Lower leg skin (tissue), 3 donors: ENCODE results near the gene PTGS1.

ENCODE experiments used
- POLR2A ChIP-seq, 2 donors: fragments of 450-650 bp; IDR thresholded peaks; one replicate each; pipeline ENCODE4 v1.6.1; 2016 to 2017; ENCODE audit warnings: antibody characterized with exemption in 2 of 2, mild to moderate bottlenecking in 1 of 2, moderate library complexity in 1 of 2
- TF ChIP-seq, protein P1 (sequence below), 3 donors: fragments of 450-650 bp; IDR thresholded peaks; one replicate each; pipeline ENCODE4 v1.5.1; 2016; ENCODE audit warnings: antibody characterized with exemption in 3 of 3, mild to moderate bottlenecking in 3 of 3, moderate library complexity in 2 of 3

DNA sequence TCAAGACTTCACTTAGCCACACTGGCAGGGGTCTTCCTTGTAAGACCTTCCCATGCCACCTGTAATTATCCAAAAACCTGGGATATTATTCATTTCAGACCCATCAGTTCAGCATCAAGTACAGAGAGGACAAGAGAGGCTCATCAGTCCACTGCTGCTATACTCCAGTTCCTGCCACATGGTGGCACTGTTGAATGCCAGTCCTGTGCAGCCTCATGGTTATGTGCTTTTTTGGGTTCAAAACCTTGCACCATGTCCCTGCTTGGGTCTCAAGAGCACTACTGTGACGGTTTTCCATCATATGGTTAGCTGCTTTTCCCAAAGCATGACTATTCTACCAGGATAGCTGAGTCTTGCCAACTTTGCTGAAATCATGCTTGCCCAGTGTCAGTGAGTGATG is 8.5 kb downstream of the PTGS1 start:
- no peak for TF ChIP-seq POLR2A (IDR thresholded peaks at IDR 0.05)
- TF ChIP-seq, protein P1, sequence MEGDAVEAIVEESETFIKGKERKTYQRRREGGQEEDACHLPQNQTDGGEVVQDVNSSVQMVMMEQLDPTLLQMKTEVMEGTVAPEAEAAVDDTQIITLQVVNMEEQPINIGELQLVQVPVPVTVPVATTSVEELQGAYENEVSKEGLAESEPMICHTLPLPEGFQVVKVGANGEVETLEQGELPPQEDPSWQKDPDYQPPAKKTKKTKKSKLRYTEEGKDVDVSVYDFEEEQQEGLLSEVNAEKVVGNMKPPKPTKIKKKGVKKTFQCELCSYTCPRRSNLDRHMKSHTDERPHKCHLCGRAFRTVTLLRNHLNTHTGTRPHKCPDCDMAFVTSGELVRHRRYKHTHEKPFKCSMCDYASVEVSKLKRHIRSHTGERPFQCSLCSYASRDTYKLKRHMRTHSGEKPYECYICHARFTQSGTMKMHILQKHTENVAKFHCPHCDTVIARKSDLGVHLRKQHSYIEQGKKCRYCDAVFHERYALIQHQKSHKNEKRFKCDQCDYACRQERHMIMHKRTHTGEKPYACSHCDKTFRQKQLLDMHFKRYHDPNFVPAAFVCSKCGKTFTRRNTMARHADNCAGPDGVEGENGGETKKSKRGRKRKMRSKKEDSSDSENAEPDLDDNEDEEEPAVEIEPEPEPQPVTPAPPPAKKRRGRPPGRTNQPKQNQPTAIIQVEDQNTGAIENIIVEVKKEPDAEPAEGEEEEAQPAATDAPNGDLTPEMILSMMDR (IDR thresholded peaks at IDR 0.05), result no peak
